ENCODE results near the gene PKNOX2. TPM values are rescaled to one million over a fixed set of nuclear protein-coding genes. Genes with fewer than 3 reads are reported as not detected.

PKNOX2 gene
- total and polyA plus RNA-seq, 9 of the 15 experiments (the other 6 are each of a cell fraction or from before 2014, with no cell fraction given) = not detected

GRCh38 chr11:125163431-125164063 lies 1.0 kb upstream of the PKNOX2 start:
- TF ChIP-seq, protein P1, sequence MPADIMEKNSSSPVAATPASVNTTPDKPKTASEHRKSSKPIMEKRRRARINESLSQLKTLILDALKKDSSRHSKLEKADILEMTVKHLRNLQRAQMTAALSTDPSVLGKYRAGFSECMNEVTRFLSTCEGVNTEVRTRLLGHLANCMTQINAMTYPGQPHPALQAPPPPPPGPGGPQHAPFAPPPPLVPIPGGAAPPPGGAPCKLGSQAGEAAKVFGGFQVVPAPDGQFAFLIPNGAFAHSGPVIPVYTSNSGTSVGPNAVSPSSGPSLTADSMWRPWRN (IDR thresholded peaks at IDR 0.05; ENCODE audit: low read depth) = no peak
- no peak for TF ChIP-seq POLR2H (tag; IDR thresholded peaks at IDR 0.05; ENCODE audit: low read depth)
- TF ChIP-seq STAT5A (IDR thresholded peaks at IDR 0.05; ENCODE audit: borderline replicate concordance, low read length) = no peak
- no peak for TF ChIP-seq ZNF644 (tag; IDR thresholded peaks at IDR 0.05; ENCODE audit: low read depth)
- TF ChIP-seq ZFP30 (CRISPR knock-in tag; IDR thresholded peaks at IDR 0.05; ENCODE audit: borderline replicate concordance) = no peak
- TF ChIP-seq SREBF1 (IDR thresholded peaks at IDR 0.05; ENCODE audit: borderline replicate concordance, low read depth, low read length) = no peak
- TF ChIP-seq PRPF4 (IDR thresholded peaks at IDR 0.05; ENCODE audit: insufficient read depth, low read depth, low read length, poor library complexity, severe bottlenecking) = no peak
- TF ChIP-seq, protein P2, sequence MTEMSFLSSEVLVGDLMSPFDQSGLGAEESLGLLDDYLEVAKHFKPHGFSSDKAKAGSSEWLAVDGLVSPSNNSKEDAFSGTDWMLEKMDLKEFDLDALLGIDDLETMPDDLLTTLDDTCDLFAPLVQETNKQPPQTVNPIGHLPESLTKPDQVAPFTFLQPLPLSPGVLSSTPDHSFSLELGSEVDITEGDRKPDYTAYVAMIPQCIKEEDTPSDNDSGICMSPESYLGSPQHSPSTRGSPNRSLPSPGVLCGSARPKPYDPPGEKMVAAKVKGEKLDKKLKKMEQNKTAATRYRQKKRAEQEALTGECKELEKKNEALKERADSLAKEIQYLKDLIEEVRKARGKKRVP (CRISPR knock-in tag; IDR thresholded peaks at IDR 0.05) = no peak
- TF ChIP-seq, protein P3, sequence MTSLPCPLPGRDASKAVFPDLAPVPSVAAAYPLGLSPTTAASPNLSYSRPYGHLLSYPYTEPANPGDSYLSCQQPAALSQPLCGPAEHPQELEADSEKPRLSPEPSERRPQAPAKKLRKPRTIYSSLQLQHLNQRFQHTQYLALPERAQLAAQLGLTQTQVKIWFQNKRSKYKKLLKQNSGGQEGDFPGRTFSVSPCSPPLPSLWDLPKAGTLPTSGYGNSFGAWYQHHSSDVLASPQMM (CRISPR knock-in tag; IDR thresholded peaks at IDR 0.05) = no peak
- Histone ChIP-seq H4K20me1 (replicated peaks; ENCODE audit: control insufficient read depth, insufficient read depth, low read length) (no peaks in the 10 kb centered on the region), H3K9me3 (replicated peaks; ENCODE audit: control insufficient read depth, insufficient read depth, low read depth, low read length) (no peaks in the 10 kb centered on the region), H3K36me3 (ENCODE audit: control insufficient read depth, insufficient read depth, low read length) (no peaks in the 10 kb centered on the region), H3K9ac (ENCODE audit: insufficient read depth in 1 of 2, low read depth in 2 of 2, low read length in 2 of 2) (no peak overlapping the region), H3K27ac (ENCODE audit: extremely low read depth, low read depth, low read length) (no peak overlapping the region), H3K79me2 (ENCODE audit: control insufficient read depth, insufficient read depth, low read length) (no peaks in the 10 kb centered on the region), H3K9me1 (ENCODE audit: control insufficient read depth, insufficient read depth, low read length) (no peaks in the 10 kb centered on the region), H2AFZ (ENCODE audit: low read depth, low read length) (no peak overlapping the region), H3K4me2 (ENCODE audit: insufficient read depth, low read length) (no peak overlapping the region), H3K4me1 (replicated peaks in 1 of 2; ENCODE audit: control insufficient read depth in 2 of 2, insufficient read depth in 2 of 2, low read length in 2 of 2) (peaks cover 0 to 11% of the 10 kb centered on the region in 2 experiments; a peak in 2 of 5 replicates), H3K4me3 (no peak overlapping the region), H3K27me3 (ENCODE audit: control insufficient read depth in 2 of 2, insufficient read depth in 2 of 2, low read length in 2 of 2) (peaks cover 31 to 36% of the 10 kb centered on the region in 2 experiments; a peak in 4 of 5 replicates)
- ChIA-PET CTCF (ENCODE audit: low intra/inter-chr PET ratio) (interaction anchor here (0.7 kb wide), 1 partner anchor 749 kb away, joined by 3 read pairs; no protein-coding TSS in a partner anchor), POLR2A (no interaction called here)
- in situ Hi-C loops (cut with MboI) = loop anchor here (5.0 kb wide), 1 partner anchor 54 kb away; no protein-coding TSS in a partner anchor
- no peak for FAIRE-seq
- intact Hi-C loops (cut with micrococcal nuclease) = loop anchor here (10.0 kb wide), 1 partner anchor 181 kb away; no protein-coding TSS in a partner anchor
- DNase-seq (ENCODE audit: extremely low read depth in 1 of 4, low spot score in 3 of 4) = no peak
- WGBS (ENCODE audit: insufficient coverage, low coverage, missing lambda C conversion rate) = 22% methylated on average over 6 of the region's 6 CpGs
- no TSS peak for BruUV-seq (replicated peaks)
- no peak; the same call in 2 of the 3 replicates for ATAC-seq
